DOHH2 (cell line): ENCODE data around the gene SH2D5.

Experiments
- EZH2phosphoT487 ChIP-seq: fragments of 200-600 bp; sonication (generic); IDR thresholded peaks from 2 replicates; pipeline ENCODE4 v1.6.1; 2017; ENCODE audit warnings: borderline replicate concordance, mild to moderate bottlenecking, antibody characterized with exemption, low read length, moderate library complexity, mixed read lengths
- TF ChIP-seq, protein P1 (sequence below): fragments of 200-600 bp; sonication (generic); IDR thresholded peaks from one replicate; pipeline ENCODE4 v1.5.1; 2014; ENCODE audit warnings: antibody characterized with exemption, mild to moderate bottlenecking, low read depth, low read length; ENCODE audit not compliant: poor library complexity, severe bottlenecking

- TF ChIP-seq, protein P1, sequence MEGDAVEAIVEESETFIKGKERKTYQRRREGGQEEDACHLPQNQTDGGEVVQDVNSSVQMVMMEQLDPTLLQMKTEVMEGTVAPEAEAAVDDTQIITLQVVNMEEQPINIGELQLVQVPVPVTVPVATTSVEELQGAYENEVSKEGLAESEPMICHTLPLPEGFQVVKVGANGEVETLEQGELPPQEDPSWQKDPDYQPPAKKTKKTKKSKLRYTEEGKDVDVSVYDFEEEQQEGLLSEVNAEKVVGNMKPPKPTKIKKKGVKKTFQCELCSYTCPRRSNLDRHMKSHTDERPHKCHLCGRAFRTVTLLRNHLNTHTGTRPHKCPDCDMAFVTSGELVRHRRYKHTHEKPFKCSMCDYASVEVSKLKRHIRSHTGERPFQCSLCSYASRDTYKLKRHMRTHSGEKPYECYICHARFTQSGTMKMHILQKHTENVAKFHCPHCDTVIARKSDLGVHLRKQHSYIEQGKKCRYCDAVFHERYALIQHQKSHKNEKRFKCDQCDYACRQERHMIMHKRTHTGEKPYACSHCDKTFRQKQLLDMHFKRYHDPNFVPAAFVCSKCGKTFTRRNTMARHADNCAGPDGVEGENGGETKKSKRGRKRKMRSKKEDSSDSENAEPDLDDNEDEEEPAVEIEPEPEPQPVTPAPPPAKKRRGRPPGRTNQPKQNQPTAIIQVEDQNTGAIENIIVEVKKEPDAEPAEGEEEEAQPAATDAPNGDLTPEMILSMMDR = no peak
- no peak for TF ChIP-seq EZH2phosphoT487
Measured at GRCh38 chr1:20703124-20703756, 29.3 kb downstream of the SH2D5 start.
